Cardiac fibroblast (primary cell): ENCODE measurements around the gene SLC66A2.

Experiments
- DNase-seq, 2 donors: peaks; one replicate each; pipeline versions ENCODE4 v3.0.0 to v3.0.0-alpha.2; 2010; ENCODE audit warnings: low read depth in 2 of 2
- H3K4me3 ChIP-seq, 2 donors: replicated peaks in 1 of 2; 1 replicate in 1 of 2; 2 replicates in 1 of 2; pipeline ENCODE4 v1.5.1; 2011; ENCODE audit warnings: low read depth in 2 of 2, low read length in 2 of 2, mild to moderate bottlenecking in 2 of 2, moderate library complexity in 1 of 2
- CTCF ChIP-seq: IDR thresholded peaks from one replicate; pipeline ENCODE4 v1.5.1; 2011; ENCODE audit warnings: low read depth, mild to moderate bottlenecking, low read length, inconsistent platforms

SLC66A2 gene

GRCh38 chr18:79945118-79946042 is 6.1 kb downstream of the SLC66A2 start:
- no peak overlapping the region for H3K4me3 ChIP-seq
- TF ChIP-seq CTCF = no peak
- no peak for DNase-seq

- DNase-seq = no peak
- no peak overlapping the region for H3K4me3 ChIP-seq
- TF ChIP-seq CTCF = no peak
These were observed 6.7 kb downstream of the SLC66A2 start for GRCh38 chr18:79944746-79945117.

- DNase-seq = peak; percentile 18 to 56
- H3K4me3 ChIP-seq = no peak overlapping the region
- TF ChIP-seq CTCF = no peak
These were observed 7.2 kb downstream of the SLC66A2 start for GRCh38 chr18:79944126-79944731.

- no peak overlapping the region for H3K4me3 ChIP-seq
- TF ChIP-seq CTCF = no peak
- DNase-seq = no peak
These were observed 7.8 kb downstream of the SLC66A2 start for GRCh38 chr18:79943608-79944125.

- H3K4me3 ChIP-seq = no peak overlapping the region
- no peak for TF ChIP-seq CTCF
- DNase-seq = no peak
These were observed 8.5 kb downstream of the SLC66A2 start for GRCh38 chr18:79942786-79943607.

GRCh38 chr18:79942211-79942610 is 9.2 kb downstream of the SLC66A2 start:
- no peak for TF ChIP-seq CTCF
- no peak overlapping the region for H3K4me3 ChIP-seq
- no peak for DNase-seq
